Natural killer cell (primary cell): Measurements from ENCODE around the gene RNF114. TPM values are rescaled to one million over a fixed set of nuclear protein-coding genes. Genes with fewer than 3 reads are reported as not detected.

Experiments
- ATAC-seq, 3 donors: fragments of 150-1000 bp in 2 of 3; fragments of 200-7000 bp in 1 of 3; cut with Tn5 transposase; 1 replicate in 1 of 3; 2 replicates in 2 of 3; pipeline ENCODE4 v1.10.0; 2021; ENCODE audit warnings: mild to moderate bottlenecking in 2 of 3, moderate library complexity in 2 of 3
- DNase-seq, 2 donors: peaks; one replicate each; pipeline versions ENCODE4 v3.0.0 to v3.0.0-alpha.2; 2013 to 2021; ENCODE audit warnings: mixed read lengths in 1 of 2
- H3K27ac ChIP-seq: one replicate; pipeline ENCODE4 v1.5.1; 2013; ENCODE audit warnings: mild to moderate bottlenecking, low read length
- H3K27me3 ChIP-seq: one replicate; pipeline ENCODE4 v1.6.1; 2013; ENCODE audit warnings: low read length; ENCODE audit not compliant: control insufficient read depth, insufficient read depth
- H3K36me3 ChIP-seq: one replicate; pipeline ENCODE4 v1.6.1; 2013; ENCODE audit warnings: low read length; ENCODE audit not compliant: control insufficient read depth, insufficient read depth
- H3K4me1 ChIP-seq: one replicate; pipeline ENCODE4 v1.6.1; 2013; ENCODE audit warnings: low read length; ENCODE audit not compliant: control insufficient read depth, insufficient read depth
- H3K4me3 ChIP-seq: one replicate; pipeline ENCODE4 v1.5.1; 2013; ENCODE audit warnings: low read length
- H3K9me3 ChIP-seq: one replicate; pipeline ENCODE4 v1.6.1; 2013; ENCODE audit warnings: low read length; ENCODE audit not compliant: control insufficient read depth, insufficient read depth
- H3K27ac Mint-ChIP-seq, 2 donors: one replicate each; pipeline ENCODE4 v1.8.0; 2022; ENCODE audit warnings: mild to moderate bottlenecking in 2 of 2, mixed read lengths in 2 of 2, moderate library complexity in 1 of 2
- H3K27me3 Mint-ChIP-seq, 2 donors: one replicate each; pipeline ENCODE4 v1.8.0; 2022; ENCODE audit warnings: low read depth in 2 of 2, mixed read lengths in 2 of 2
- H3K36me3 Mint-ChIP-seq: one replicate; pipeline ENCODE4 v1.8.0; 2022; ENCODE audit warnings: mixed read lengths
- H3K4me1 Mint-ChIP-seq, 2 donors: one replicate each; pipeline ENCODE4 v1.8.0; 2022; ENCODE audit warnings: mixed read lengths in 2 of 2
- H3K4me3 Mint-ChIP-seq: one replicate; pipeline ENCODE4 v1.8.0; 2022; ENCODE audit warnings: mild to moderate bottlenecking, moderate library complexity, mixed read lengths
- H3K9me3 Mint-ChIP-seq, 2 donors: one replicate each; pipeline ENCODE4 v1.8.0; 2022; ENCODE audit warnings: mixed read lengths in 2 of 2
- CTCF ChIP-seq: fragments of 200-600 bp; IDR thresholded peaks from one replicate; pipeline ENCODE4 v1.8.0; 2022; ENCODE audit warnings: antibody characterized with exemption
- WGBS: methylation state at CpG from one replicate; pipeline ENCODE4 v1.1.7; 2013; ENCODE audit warnings: missing lambda C conversion rate; ENCODE audit not compliant: insufficient coverage; 5-methylcytosine and 5-hydroxymethylcytosine counted together
- intact Hi-C: fragments of 100-400 bp; cut with micrococcal nuclease; formaldehyde crosslinking; loops from one replicate; pipeline ENCODE4 v1.14.2; 2022
- total RNA-seq, 4 donors: library from RNA; stranded (reverse); fragments of 120-200 nt in 1 of 4; gene quantifications; one replicate each; pipeline versions ENCODE4 v1.2.3 to v1.2.4, GENCODE V29; 2013 to 2022

RNF114 gene
- total RNA-seq, 3 donors from 2014 or later (not counting 1 experiment from before 2014, with no cell fraction given) = 92.3 to 108 (median 100) TPM

GRCh38 chr20:49937027-49937929 is 1.1 kb downstream of the RNF114 start:
- H3K36me3 ChIP-seq = peaks cover 2% of the 10 kb centered on the region
- no peaks in the 10 kb centered on the region for H3K9me3 Mint-ChIP-seq
- DNase-seq (peak in 1 of 2 donors; percentile 49), ATAC-seq (peak in 2 of 3 donors; percentile 6 to 38)
- peaks cover 47 to 49% of the 10 kb centered on the region in 2 donors for H3K4me1 Mint-ChIP-seq
- H3K27ac Mint-ChIP-seq = peak overlapping the region; percentile 88 to 90
- no peaks in the 10 kb centered on the region for H3K9me3 ChIP-seq
- H3K27ac ChIP-seq = peak overlapping the region; percentile 92
- peak overlapping the region; percentile 99 for H3K4me3 ChIP-seq
- H3K27me3 Mint-ChIP-seq = no peaks in the 10 kb centered on the region
- H3K4me3 Mint-ChIP-seq = peak overlapping the region; percentile 95
- peaks cover 36% of the 10 kb centered on the region for H3K4me1 ChIP-seq
- intact Hi-C loops = no loop called here
- H3K36me3 Mint-ChIP-seq = no peaks in the 10 kb centered on the region
- 16% methylated on average over 12 of the region's 12 CpGs for WGBS
- TF ChIP-seq CTCF = no peak
- no peaks in the 10 kb centered on the region for H3K27me3 ChIP-seq

- DNase-seq (no peak), ATAC-seq (no peak)
- Mint-ChIP-seq H3K4me3 (peak overlapping the region; percentile 81), H3K4me1 (peaks cover 47 to 49% of the 10 kb centered on the region in 2 donors), H3K27me3 (no peaks in the 10 kb centered on the region), H3K27ac (peak overlapping the region; percentile 88 to 90), H3K9me3 (no peaks in the 10 kb centered on the region), H3K36me3 (no peaks in the 10 kb centered on the region)
- peaks cover 9% of the 10 kb centered on the region for H3K36me3 ChIP-seq
- no peak for TF ChIP-seq CTCF
- WGBS = 91% methylated on average over 12 of the region's 12 CpGs
- H3K4me1 ChIP-seq = peaks cover 36% of the 10 kb centered on the region
- H3K9me3 ChIP-seq = no peaks in the 10 kb centered on the region
- no peaks in the 10 kb centered on the region for H3K27me3 ChIP-seq
- intact Hi-C loops = no loop called here
- no peak overlapping the region for H3K27ac ChIP-seq
- no peak overlapping the region for H3K4me3 ChIP-seq
These were observed 2.3 kb downstream of the RNF114 start for GRCh38 chr20:49938173-49939163.

GRCh38 chr20:49941456-49941855 is 5.3 kb downstream of the RNF114 start:
- Histone ChIP-seq H3K9me3 (no peaks in the 10 kb centered on the region), H3K27me3 (no peaks in the 10 kb centered on the region), H3K4me3 (no peak overlapping the region), H3K27ac (no peak overlapping the region), H3K36me3 (peaks cover 28% of the 10 kb centered on the region), H3K4me1 (peaks cover 24% of the 10 kb centered on the region)
- H3K27me3 Mint-ChIP-seq = no peaks in the 10 kb centered on the region
- peaks cover 55 to 56% of the 10 kb centered on the region in 2 donors for H3K4me1 Mint-ChIP-seq
- no peak for TF ChIP-seq CTCF
- ATAC-seq (no peak), DNase-seq (no peak)
- intact Hi-C loops = no loop called here
- no peak overlapping the region for H3K4me3 Mint-ChIP-seq
- peak overlapping the region in 1 of 2 donors; percentile 11 for H3K27ac Mint-ChIP-seq
- no peaks in the 10 kb centered on the region for H3K36me3 Mint-ChIP-seq
- H3K9me3 Mint-ChIP-seq = no peaks in the 10 kb centered on the region
- WGBS = 98% methylated on average over 15 of the region's 15 CpGs
